ENCODE data around the gene SHMT1.
"Not testable (repeated sequence)": the region's sequence is repeated elsewhere in the genome, so short reads cannot be mapped to it uniquely, and the experiment has no call there.

The SHMT1 gene

DNA sequence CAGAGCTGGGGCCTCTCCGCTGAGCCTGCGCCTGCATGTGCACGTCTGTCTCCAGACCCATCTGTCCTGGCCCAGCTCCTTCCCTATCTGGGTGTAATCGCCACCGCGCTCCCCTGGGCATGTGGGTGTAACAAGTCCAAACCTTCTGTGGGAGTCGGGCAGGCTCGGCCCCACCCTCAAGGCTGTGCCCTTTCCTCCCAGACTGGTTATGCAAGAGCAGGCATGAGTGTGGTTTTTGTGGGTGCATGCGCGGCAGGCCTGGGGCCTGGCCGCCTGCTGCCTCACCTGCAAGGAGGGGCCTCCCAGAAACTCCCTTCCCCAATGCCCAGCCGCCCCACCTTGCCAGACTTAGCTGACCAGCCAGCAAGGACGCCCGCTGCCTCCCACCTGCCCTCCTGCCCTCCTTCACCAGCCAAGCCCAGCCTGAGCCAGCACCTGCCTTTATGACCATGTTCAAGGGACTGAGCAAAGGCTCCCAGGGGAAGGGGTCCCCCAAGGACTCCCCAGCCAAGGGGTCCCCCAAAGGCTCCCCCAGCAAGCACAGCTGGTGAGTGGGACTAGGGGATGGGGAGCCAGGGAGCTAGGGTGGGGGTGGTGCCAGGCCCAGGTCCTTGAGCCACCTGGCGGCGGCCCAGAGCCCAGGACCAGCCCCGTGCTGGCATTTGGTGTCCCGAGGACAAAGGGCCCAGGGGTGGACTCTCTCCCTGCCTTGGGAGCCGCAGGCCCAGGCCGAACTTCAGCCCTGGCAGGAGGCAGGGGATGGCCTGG, 14.3 kb upstream of the SHMT1 start, which contains the start of gene EVPLL:
Gene EVPLL, plus strand, starts transcription at position 342 of the 768 bp plus-strand sequence. CDS start 3,160 bp downstream, outside the sequence.
- no peak for DNase-seq

DNA sequence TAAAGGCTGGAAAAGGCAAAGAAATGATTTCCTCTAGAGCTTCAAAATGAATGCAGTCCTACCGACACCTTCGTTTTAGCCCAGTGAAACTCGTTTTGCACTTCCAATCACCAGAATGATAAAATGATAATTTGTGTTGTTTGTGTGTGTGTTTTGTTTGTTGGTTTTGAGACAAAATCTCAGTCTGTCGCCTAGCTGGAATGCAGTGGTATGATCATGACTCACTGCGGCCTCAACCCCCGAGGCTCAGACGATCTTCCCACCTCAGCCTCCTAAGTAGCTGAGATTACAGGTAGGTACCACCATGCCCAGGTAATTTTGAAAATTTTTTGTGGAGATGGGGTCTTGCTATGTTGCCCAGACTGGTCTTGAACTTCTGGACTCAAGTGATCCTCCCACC, 10.9 kb upstream of the SHMT1 start:
- DNase-seq = no peak

DNA sequence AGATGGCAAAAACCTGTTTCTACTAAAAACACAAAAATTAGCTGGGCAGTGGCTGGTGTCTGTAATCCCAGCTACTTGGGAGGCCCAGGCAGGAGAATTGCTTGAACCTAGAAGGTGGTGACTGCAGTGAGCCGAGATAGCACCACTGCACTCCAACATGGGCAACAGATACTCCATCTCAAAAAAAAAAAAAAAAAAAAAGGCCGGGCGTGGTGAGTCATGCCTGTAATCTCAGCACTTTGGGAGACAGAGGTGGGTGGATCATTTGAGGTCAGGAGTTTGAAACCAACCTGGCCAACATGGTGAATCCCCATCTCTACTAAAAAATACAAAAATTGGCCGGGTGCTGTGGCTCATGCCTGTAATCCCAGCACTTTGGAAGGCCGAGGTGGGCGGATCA, 9.8 kb upstream of the SHMT1 start:
- DNase-seq = peak; percentile 5

DNA sequence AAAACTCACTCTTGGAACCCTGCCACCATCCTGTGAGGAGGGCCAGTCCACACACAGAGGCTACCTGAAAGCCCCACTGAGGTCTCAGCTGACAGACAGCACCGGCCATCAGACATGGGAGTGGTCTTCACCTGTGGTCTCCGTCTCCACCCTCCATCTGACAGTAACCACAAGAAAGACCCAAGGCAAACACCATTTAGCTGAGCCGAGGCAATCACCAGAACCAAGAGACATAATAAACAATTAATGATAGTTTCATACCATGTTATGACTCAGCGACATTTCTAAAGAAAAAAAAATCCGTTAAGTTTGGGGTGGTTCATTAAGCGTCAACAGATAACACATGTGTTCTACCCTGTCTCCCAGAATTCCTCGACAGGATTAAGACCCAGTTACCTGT, 8.1 kb upstream of the SHMT1 start:
- no peak for DNase-seq

DNA sequence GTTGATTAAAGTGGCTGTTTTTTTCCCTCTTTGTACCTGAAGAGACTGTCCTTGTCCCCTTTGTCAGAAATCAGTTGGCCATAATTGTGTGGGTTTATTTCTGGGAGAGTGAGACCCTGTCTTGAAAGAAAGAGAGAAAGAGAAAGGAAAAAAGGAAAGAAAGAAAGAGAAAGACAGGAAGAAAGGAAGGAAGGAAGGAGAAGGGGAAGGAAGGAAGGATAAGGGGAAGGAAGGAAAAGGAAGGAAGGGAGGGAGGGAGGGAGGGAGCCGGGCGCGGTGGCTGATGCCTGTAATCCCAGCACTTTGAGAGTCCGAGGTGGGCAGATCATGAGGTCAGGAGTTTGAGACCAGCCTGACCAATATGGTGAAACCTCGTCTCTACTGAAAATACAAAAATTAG, 7.4 kb upstream of the SHMT1 start:
- DNase-seq = no peak

DNA sequence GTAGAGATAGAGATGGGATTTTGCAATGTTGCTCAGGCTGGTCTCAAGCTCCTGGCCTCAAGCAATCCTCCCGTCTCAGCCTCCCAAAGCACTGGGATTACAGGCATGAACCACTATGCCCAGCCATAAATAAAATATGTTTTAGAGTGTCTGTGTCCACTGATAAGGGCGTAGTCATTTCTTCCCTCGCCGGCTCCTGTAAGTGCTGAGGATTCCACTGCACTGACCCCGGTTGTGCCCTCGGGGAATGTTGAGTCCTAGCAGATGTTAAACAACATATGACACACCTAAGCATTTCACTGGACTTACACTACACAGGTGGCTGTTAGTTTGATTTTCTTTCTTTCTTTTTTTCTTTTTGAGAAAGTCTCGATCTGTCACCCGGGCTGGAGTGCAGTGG, 5.6 kb upstream of the SHMT1 start:
- DNase-seq = peak; percentile 6

DNA sequence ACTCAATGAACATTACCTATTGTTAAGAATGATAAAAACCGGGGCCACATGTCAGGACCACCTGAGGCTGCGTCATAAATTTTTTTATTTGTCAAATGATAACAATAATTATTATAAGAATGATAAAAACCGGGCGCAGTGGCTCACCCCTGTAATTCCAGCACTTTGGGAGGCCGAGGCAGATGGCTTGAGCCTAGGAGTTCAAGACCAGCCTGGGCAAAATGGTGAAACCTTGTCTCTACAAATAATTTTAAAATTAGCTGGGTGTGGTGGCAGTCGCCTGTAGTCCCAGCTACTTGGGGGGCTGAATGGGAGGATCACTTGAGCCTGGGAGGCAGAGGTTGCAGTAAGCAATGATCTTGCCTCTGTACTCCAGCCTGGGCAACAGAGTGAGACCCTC, 816 bp upstream of the SHMT1 start:
- no peak for DNase-seq

DNA sequence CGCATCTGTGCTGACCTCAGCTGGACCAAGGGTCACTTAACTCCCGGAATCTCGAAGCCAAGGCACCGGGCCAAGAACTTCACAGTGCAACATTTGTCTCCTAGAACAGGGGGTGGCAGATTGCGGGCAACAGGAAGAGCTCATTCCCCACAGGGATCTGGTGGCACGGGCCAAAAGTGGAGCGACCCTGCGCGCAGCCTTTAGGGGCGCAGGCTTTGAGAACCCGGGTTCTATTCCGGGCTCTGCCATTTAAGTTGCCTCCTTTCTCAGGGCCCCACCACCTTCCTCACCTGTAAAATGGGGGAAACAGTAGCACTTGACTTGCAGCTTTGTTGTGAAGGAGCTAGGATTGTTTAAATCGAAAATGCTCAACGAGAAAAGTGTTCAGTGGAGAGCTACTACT, 651 bp downstream of the SHMT1 start:
- DNase-seq = peak; percentile 24

DNA sequence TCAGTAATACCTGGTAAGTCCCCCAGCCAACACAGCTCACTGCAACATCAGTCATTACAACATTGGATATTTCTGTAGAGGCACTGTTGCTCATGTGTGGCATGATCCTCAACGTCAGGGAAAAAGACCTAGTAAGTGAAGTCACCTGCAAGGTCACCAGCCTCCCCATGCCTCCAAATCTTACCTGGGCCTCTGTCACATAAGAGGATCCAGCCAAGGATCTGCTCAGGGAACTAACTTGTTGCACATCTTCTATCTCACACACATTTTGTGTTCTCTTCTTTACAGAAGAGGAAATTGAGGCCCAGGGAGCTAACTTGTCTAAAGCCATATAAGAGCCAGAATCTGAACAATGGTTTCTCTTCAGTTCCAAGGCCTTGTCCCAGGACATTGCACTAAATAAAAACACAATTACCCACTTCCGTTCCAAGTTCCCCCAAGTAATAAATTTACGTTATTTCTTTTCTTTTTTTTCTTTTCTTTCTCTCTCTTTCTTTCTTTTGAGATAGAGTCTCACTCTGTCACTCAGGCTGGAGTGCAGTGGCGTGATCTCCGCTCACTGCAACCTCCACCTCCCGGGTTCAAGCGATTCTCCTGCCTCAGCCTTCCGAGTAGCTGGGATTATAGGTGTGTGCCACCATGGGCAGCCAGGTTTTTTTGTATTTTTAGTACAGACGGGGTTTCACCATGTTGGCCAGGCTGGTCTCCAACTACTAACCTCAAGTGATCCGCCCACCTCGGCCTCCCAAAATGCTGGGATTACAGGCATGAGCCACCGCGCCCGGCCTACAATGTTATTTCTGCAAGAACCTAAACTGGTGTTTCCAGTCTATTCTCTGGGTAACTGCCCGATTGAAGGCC, 1.3 kb downstream of the SHMT1 start:
- DNase-seq = peak; percentile 1

DNA sequence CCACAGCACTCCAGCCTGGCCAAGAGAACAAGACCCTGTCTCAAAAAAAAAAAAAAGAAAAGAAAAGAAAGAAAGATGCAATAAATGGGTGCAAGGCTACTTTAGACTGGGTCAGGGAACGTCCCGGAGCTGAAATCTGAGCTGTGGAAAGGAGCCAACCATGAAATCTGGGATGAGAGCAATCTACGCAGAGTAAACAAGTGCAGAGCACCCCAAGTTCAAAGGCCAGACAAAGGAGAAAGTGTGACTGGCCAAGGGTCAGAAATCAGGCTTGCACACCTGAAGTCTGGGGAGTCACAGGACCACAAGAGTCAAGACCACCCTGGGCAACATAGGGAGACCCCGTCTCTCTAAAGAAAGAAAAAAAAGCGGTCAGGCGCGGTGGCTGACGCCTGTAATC, 2.8 kb downstream of the SHMT1 start:
- no peak for DNase-seq

DNA sequence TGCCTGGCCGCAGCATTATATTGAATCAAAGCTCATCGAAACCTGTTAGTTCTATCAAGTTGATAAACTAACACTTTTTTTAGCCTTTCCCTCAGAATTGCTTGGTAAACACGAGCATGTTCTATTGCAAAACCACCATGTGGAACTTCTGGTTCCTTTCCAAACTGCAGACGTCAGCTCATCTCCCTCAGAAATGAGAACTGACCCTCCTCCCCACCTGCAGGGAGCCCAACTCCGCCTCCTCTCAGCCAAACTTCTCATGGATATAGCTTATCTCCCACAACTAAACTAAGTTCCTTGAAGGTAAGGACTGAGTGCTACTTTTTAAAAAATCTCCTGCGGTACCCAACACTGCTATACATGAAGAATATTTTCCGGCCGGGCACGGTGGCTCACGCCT, 6.7 kb downstream of the SHMT1 start:
- no peak for DNase-seq

DNA sequence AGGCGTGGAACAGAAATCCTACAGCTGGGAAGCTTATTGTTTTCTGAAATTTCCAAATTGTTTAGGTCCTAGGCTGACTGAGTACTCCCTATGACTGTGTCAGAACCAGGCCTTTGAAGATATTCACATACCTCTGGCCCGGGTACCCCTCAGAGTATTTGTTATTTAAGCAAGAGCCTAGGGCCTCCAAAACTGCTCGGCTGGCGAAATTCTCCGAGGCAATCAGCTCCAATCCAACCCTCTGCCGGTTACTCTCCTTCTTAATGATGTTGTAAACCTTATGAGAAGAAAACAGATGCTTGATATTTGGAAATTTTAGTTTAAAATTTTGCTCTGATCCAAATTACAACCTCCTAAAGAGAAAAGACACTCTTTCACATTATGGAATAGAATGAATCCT, 9.8 kb downstream of the SHMT1 start:
- no peak for DNase-seq

DNA sequence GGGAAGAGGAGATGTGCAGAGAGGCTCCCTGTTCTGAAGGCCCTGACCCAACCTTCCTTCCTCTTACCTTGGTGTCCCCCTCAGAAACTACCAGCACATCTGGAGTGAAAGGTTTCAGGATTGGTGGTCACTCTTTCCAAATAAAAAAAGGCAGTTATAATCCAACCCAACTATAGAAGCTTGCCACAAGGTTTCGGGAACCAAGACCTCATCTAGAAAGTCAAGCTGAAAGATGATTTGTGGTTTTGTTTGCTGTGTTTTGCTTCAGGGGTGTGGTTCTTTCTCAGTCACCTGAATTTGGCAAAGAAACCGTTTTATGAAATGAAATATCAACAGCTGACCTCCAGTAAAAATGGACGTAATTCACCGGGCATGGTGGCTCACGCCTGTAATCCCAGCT, 19.3 kb downstream of the SHMT1 start:
- DNase-seq = no peak

DNA sequence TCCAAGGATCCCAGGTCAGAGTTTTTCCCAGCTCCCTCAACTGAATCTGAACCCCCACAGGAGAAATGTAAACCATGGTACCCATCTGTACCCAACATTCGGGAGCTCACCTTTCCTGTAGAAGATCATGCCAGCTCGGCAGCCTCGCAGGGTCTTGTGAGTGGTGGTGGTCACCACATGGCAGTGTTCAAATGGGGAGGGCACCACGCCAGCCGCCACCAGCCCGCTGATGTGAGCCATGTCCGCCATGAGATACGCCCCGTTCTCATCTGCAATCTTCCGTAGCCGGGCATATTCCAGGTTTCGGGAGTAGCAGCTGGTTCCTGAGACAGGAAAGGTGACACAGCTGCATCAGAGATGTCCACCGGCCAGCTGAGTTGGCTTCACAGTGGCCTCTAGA, 23.4 kb downstream of the SHMT1 start:
- no peak for DNase-seq

DNA sequence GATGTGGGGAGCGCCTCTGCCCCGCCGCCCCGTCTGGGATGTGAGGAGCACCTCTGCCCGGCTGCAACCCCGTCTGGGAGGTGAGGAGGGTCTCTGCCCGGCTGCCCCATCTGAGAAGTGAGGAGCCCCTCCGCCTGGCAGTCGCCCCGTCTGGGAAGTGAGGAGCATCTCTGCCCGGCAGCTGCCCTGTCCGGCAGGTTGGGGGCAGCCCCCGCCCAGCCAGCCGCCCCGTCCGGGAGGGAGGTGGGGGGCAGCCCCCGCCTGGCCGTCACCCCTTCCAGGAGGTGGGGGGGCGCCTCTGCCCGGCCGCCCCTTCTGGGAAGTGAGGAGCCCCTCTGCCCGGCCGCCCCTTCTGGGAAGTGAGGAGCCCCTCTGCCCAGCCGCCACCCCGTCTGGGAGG, 25.2 kb downstream of the SHMT1 start:
- not testable (repeated sequence) for DNase-seq

DNA sequence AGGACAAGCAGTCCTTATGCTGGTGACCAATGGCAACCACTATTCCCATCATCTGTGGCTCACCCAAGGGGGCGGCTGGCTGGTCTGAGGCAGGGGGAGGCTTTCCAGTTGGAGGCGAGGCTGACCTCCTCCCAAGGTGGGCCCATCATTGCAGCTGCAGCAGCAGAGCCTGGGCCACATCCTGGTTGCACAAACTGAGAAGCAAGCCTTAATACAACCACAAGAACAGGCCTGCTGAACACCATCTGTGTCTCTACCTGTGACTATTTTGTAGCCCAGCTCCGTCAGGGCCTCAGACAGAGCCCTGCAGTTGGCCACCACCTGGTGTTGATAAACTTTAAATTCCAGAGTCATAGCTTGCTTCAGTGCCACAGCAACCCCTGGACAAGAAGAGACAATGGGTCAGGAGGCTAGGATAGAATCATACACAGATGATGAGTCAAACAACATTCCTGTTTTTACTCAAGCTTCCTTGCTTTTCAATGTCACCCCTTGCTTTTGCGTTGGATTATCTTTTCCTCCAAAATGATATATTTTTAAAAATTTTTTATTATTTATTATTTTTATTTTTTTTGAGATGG, 30.4 kb downstream of the SHMT1 start:
- no peak for DNase-seq

DNA sequence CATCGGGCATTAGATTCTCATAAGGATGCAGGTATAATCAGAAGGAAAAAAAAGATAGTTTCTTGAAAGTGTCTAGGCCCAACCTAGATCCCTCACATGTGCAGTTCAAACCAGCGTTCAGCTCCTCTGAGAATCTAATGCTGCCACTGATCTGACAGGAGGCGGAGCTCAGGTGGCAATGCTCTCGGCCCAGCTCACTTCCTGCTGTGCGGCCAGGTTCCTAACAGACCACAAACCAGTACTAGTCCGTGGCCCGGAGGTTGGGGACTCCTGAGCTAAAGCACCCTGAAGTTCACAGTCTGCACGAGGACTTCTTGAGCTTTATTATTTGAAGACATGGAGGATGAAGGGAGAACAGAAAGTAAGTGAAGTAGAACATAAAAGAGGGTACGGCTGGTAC, 31.5 kb downstream of the SHMT1 start:
- DNase-seq = no peak

DNA sequence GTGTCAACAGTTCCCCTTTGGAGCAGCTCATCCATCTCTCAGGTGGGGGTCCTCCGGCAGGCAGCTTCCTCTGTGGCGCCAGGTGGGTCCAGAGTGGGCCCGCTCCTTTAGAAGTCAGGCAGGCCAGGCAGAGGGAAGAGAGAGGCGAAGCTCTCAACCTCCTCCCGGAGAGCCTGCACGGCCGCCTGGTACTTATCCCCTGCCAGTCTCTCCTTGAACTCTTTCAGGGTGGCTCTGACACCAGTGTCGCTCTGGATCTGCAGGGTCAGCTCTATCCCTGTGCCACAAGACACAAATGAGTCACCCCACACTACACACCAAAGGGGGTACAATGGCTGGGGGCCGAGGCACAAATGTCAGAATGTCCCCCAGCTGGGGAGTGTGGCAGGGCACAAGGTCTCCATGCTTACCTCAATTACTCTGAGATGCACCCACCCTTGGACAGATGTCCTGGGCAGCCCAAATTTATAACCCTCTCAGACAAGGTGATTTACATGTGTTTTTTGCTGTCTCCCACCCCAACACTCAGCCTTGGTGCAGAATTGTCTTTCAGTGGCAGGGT, 34.6 kb downstream of the SHMT1 start:
- no peak for DNase-seq

DNA sequence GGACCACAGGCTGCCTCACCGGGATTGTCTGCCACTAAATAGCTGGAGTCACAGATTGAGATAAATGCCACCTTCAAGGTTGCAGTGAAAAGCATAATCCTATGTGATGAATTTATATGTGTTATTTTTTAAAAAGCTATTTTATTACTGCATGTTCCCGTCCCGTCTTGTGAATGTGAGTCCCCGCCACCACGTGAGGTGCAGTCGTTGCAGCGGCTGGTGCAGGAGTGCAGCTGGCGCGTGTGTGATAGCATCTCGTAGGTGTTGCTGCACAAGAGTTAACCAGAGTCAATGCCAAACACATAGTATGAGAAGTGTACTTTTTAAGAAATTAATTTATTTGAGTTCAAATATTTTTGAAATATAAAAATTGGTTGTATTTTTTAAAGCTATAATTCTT, 35.8 kb downstream of the SHMT1 start:
- no peak for DNase-seq

DNA sequence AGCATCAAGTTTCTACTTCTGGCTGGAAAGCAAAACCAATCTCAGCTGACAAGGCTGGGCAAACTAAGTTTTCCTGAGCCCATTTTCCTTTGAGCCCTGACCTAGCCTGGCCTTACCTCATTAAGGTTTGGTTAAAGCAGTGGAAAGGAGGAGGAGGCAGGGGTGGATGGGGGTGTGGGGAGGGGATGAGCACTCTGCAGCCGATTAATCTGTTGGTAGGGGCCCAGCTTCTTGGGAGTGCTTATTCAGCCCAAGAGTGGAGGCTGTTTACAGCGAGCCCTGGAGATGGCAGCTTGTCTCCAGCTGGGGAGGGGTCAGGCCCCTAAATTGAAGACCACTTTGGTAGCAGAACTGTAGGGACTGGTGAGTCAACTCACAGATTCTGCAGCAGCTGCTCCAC, 36.3 kb downstream of the SHMT1 start:
- no peak for DNase-seq

DNA sequence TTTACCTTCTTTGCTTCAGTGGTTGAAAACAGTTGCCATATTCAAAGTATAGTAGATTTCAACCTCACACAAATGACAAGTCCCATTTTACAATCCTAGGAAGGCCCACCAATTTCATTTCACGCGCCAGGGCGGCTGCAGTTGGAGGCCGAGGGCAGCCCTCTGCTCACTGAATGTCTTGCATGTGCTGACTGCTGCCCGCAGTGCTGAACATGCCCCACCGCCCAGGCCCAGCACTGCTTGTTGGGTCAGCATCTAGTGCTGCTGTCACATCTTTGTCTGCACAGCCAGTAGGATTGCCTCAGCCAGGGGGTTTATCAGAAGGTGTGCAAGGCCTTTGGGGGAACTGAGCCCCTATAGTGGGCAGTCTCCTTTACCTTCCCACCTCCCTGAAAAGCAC, 36.8 kb downstream of the SHMT1 start:
- DNase-seq = no peak

DNA sequence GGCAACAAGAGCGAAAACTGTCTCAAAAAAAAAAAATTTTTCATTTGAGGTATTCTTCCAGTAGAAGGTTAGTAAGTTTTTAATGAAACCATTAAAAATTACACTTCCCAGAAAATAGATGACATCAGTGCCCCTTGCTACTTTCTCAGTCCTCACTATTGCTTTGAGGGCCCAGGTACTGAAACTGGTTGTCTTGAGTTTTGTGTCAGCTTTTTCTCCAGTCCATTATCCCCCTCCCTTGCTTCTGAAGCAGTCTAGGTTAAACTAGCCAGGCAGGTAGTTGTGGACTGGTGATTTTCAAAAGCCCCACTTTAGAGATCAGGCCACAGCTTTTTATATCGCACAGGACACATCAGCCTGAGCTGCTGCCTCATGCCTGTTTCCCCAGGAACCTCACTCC, 37.3 kb downstream of the SHMT1 start:
- DNase-seq = no peak

All from OCI-M1 (cell line).